K562 (cell line): ENCODE data around the gene MPIG6B. TPM values are rescaled to one million over a fixed set of nuclear protein-coding genes. Genes with fewer than 3 reads are reported as not detected.

Experiments used
- CTBP1 ChIP-seq: fragments of 450-650 bp; IDR thresholded peaks from 2 replicates; pipeline ENCODE4 v1.6.1; 2016; ENCODE audit warnings: borderline replicate concordance
- ELF1 ChIP-seq: fragments of 200-800 bp; sonication (Bioruptor generic); IDR thresholded peaks from 2 replicates; pipeline ENCODE4 v1.6.1; 2016; ENCODE audit warnings: missing genetic modification characterization, missing compliant biosample characterization
- FOXM1 ChIP-seq, 2 experiments: fragments of 450-650 bp in 1 of 2; sonication (generic) in 1 of 2; formaldehyde crosslinking in 1 of 2; IDR thresholded peaks; 2 replicates each; pipeline versions ENCODE4 v1.6.1 to v1.9.0; 2017 to 2022; ENCODE audit warnings: low read depth in 2 of 2, mild to moderate bottlenecking in 2 of 2, missing genetic modification reagents in 1 of 2, moderate library complexity in 1 of 2
- GATA2 ChIP-seq: sonication (generic); formaldehyde crosslinking; IDR thresholded peaks from 2 replicates; pipeline ENCODE4 v1.4.0; 2020; ENCODE audit warnings: mild to moderate bottlenecking, missing genetic modification reagents
- HDAC8 ChIP-seq: fragments of 450-650 bp; IDR thresholded peaks from 2 replicates; pipeline ENCODE4 v1.6.1; 2016; ENCODE audit warnings: mild to moderate bottlenecking, missing genetic modification characterization, moderate library complexity, missing compliant biosample characterization
- JUND ChIP-seq, 2 experiments: IDR thresholded peaks; 2 replicates in 1 of 2; 3 replicates in 1 of 2; pipeline ENCODE4 v1.6.1; 2011; ENCODE audit warnings: borderline replicate concordance in 2 of 2, low read depth in 2 of 2, low read length in 2 of 2, improper control_type of control experiment in 1 of 2, missing biosample characterization in 1 of 2, missing genetic modification characterization in 1 of 2, missing genetic modification reagents in 1 of 2
- MTA1 ChIP-seq: fragments of 450-650 bp; IDR thresholded peaks from 2 replicates; pipeline ENCODE4 v1.6.1; 2017; ENCODE audit warnings: borderline replicate concordance
- PCBP2 ChIP-seq: fragments of 200-400 bp; formaldehyde crosslinking; IDR thresholded peaks from 2 replicates; pipeline ENCODE4 v1.6.1; 2018; ENCODE audit warnings: low read length, low read depth, mild to moderate bottlenecking, moderate library complexity; ENCODE audit not compliant: poor library complexity, severe bottlenecking
- POLR2A ChIP-seq: fragments of 450-650 bp; conservative IDR thresholded peaks from 2 replicates; pipeline ENCODE4 v1.6.1; 2016
- SMARCA4 ChIP-seq: fragments of 450-650 bp; IDR thresholded peaks from 2 replicates; pipeline ENCODE4 v1.6.1; 2016
- SMARCC2 ChIP-seq: fragments of 450-650 bp; IDR thresholded peaks from 2 replicates; pipeline ENCODE4 v1.6.1; 2017; ENCODE audit warnings: antibody characterized with exemption, moderate library complexity, mild to moderate bottlenecking, low read depth
- STAT5B ChIP-seq: fragments of 250-450 bp; sonication (Bioruptor Pico); IDR thresholded peaks from 2 replicates; pipeline ENCODE4 v1.8.0; 2021; ENCODE audit warnings: mild to moderate bottlenecking, inconsistent platforms
- ZC3H11A ChIP-seq: IDR thresholded peaks from 2 replicates; pipeline ENCODE4 v1.6.1; 2012; ENCODE audit warnings: low read depth, low read length, improper control_type of control experiment
- ZNF830 ChIP-seq: fragments of 250-450 bp; sonication (Bioruptor Pico); IDR thresholded peaks from 2 replicates; pipeline ENCODE4 v1.5.0; 2021; ENCODE audit warnings: mild to moderate bottlenecking
- polyA plus RNA-seq, 8 experiments: library from polyadenylated mRNA; depleted of rRNA in 4 of 8; stranded (reverse) in 5 of 8; unstranded in 3 of 8; fragments of >200 nt; fragmentation: Nextera tagmentation in 2 of 8; fragmentation: Illumina TruSeq in 1 of 8; extraction: Ambion mirVana in 2 of 8; extraction: Trizol in 1 of 8; gene quantifications; 2 replicates each; pipeline versions ENCODE4 v1.2.1 to v1.2.3, GENCODE V29; 2011 to 2014; ENCODE audit warnings: inconsistent platforms in 1 of 8, missing spikeins in 1 of 8
- total RNA-seq, 7 experiments: library from RNA; depleted of rRNA in 6 of 7; stranded (reverse); fragments of >200 nt in 6 of 7; fragmentation: Illumina TruSeq in 2 of 7; extraction: Trizol in 2 of 7; gene quantifications; 2 replicates each; pipeline versions ENCODE4 v1.2.1 to v1.2.3, GENCODE V29; 2011 to 2021; ENCODE audit warnings: low replicate concordance in 1 of 7
- TF ChIP-seq, protein P1 (sequence below): fragments of 450-650 bp; IDR thresholded peaks from 2 replicates; pipeline ENCODE4 v1.6.1; 2018; ENCODE audit not compliant: partially characterized antibody
- TF ChIP-seq, protein P2 (sequence below): sonication (generic); formaldehyde crosslinking; IDR thresholded peaks from 2 replicates; pipeline ENCODE4 v1.8.0; 2022; ENCODE audit warnings: mild to moderate bottlenecking, missing genetic modification reagents
- TF ChIP-seq, protein P3 (sequence below): fragments of 450-650 bp; IDR thresholded peaks from 2 replicates; pipeline ENCODE4 v1.6.1; 2014; ENCODE audit warnings: low read depth, mild to moderate bottlenecking, moderate library complexity, borderline replicate concordance

Gene MPIG6B
- total and polyA plus RNA-seq, 9 of the 15 experiments (the other 6 are each of a cell fraction or from before 2014, with no cell fraction given), result 0.11 to 1.2 (median 0.28) TPM; not detected in 1

DNA sequence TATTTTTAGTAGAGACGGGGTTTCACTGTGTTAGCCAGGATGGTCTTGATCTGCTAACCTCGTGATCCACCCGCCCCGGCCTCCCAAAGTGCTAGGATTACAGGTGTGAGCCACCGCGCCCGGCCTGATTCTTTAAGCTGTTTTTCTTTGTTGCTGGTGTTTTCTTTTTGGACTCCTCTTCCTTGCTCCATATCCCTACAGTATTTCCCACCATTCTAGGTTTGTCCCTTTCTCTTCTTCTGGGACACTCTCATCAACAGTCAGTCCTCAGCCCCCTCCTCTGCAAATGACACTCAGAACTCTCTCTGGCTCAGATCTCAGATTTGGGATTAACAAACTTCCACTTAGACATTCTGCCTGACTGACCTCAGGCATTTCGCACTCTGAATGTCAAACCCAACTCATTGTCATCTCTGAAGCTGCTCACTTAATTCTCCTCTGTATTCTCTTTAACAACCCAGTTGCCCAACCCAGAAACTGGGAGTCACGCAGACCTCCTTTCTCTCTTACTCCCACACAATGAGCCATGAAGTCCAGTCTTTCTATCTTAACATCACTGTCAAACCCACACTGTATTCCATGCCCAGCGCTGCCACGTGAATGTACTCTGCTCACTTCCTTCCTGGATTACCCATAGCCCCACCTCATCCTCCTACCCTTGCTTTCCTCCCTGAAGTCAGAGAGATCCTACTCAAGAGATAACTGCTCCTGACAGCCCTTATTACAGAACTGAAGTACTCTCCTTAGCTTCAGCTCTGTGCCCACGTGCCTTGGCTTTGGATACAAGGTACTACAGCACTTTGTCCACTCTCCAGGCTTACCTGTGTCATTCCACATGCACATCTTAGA lies 2.6 kb downstream of the MPIG6B start (continued):
- TF ChIP-seq JUND (IDR thresholded peaks at IDR 0.05; ENCODE audit: borderline replicate concordance, low read depth, low read length) (peak; percentile 26; the same call in 1 of the 2 replicates), JUND (tag; IDR thresholded peaks at IDR 0.05; ENCODE audit: borderline replicate concordance, low read depth, low read length) (peak; percentile 45; the same call in 1 of the 3 replicates), POLR2A (peak; percentile 55; the same call in 1 of the 2 replicates), HDAC8 (tag) (0 out of 2 replicates have a peak, but pooled peaks have one; percentile 32), ZNF830 (CRISPR knock-in tag) (peak; percentile 72; the same call in 1 of the 2 replicates), MTA1 (peak; percentile 42; the same call in 1 of the 2 replicates), CTBP1 (peak; percentile 68), STAT5B (CRISPR knock-in tag) (no peak), FOXM1 (IDR thresholded peaks at IDR 0.05; ENCODE audit: low read depth) (no peak), FOXM1 (CRISPR knock-in tag; IDR thresholded peaks at IDR 0.05; ENCODE audit: low read depth) (0 out of 2 replicates have a peak, but pooled peaks have one; percentile 6), ZC3H11A (no peak), GATA2 (no peak; the same call in 1 of the 2 replicates), ELF1 (tag) (peak; percentile 66), PCBP2 (no peak), SMARCA4 (peak; percentile 78), SMARCC2 (peak; percentile 52; the same call in 1 of the 2 replicates)
- TF ChIP-seq, protein P1, sequence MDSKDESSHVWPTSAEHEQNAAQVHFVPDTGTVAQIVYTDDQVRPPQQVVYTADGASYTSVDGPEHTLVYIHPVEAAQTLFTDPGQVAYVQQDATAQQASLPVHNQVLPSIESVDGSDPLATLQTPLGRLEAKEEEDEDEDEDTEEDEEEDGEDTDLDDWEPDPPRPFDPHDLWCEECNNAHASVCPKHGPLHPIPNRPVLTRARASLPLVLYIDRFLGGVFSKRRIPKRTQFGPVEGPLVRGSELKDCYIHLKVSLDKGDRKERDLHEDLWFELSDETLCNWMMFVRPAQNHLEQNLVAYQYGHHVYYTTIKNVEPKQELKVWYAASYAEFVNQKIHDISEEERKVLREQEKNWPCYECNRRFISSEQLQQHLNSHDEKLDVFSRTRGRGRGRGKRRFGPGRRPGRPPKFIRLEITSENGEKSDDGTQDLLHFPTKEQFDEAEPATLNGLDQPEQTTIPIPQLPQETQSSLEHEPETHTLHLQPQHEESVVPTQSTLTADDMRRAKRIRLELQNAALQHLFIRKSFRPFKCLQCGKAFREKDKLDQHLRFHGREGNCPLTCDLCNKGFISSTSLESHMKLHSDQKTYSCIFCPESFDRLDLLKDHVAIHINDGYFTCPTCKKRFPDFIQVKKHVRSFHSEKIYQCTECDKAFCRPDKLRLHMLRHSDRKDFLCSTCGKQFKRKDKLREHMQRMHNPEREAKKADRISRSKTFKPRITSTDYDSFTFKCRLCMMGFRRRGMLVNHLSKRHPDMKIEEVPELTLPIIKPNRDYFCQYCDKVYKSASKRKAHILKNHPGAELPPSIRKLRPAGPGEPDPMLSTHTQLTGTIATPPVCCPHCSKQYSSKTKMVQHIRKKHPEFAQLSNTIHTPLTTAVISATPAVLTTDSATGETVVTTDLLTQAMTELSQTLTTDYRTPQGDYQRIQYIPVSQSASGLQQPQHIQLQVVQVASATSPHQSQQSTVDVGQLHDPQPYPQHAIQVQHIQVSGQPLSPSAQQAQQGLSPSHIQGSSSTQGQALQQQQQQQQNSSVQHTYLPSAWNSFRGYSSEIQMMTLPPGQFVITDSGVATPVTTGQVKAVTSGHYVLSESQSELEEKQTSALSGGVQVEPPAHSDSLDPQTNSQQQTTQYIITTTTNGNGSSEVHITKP, result peak; percentile 8
- TF ChIP-seq, protein P2, sequence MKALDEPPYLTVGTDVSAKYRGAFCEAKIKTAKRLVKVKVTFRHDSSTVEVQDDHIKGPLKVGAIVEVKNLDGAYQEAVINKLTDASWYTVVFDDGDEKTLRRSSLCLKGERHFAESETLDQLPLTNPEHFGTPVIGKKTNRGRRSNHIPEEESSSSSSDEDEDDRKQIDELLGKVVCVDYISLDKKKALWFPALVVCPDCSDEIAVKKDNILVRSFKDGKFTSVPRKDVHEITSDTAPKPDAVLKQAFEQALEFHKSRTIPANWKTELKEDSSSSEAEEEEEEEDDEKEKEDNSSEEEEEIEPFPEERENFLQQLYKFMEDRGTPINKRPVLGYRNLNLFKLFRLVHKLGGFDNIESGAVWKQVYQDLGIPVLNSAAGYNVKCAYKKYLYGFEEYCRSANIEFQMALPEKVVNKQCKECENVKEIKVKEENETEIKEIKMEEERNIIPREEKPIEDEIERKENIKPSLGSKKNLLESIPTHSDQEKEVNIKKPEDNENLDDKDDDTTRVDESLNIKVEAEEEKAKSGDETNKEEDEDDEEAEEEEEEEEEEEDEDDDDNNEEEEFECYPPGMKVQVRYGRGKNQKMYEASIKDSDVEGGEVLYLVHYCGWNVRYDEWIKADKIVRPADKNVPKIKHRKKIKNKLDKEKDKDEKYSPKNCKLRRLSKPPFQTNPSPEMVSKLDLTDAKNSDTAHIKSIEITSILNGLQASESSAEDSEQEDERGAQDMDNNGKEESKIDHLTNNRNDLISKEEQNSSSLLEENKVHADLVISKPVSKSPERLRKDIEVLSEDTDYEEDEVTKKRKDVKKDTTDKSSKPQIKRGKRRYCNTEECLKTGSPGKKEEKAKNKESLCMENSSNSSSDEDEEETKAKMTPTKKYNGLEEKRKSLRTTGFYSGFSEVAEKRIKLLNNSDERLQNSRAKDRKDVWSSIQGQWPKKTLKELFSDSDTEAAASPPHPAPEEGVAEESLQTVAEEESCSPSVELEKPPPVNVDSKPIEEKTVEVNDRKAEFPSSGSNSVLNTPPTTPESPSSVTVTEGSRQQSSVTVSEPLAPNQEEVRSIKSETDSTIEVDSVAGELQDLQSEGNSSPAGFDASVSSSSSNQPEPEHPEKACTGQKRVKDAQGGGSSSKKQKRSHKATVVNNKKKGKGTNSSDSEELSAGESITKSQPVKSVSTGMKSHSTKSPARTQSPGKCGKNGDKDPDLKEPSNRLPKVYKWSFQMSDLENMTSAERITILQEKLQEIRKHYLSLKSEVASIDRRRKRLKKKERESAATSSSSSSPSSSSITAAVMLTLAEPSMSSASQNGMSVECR (CRISPR knock-in tag), result no peak
- TF ChIP-seq, protein P3, sequence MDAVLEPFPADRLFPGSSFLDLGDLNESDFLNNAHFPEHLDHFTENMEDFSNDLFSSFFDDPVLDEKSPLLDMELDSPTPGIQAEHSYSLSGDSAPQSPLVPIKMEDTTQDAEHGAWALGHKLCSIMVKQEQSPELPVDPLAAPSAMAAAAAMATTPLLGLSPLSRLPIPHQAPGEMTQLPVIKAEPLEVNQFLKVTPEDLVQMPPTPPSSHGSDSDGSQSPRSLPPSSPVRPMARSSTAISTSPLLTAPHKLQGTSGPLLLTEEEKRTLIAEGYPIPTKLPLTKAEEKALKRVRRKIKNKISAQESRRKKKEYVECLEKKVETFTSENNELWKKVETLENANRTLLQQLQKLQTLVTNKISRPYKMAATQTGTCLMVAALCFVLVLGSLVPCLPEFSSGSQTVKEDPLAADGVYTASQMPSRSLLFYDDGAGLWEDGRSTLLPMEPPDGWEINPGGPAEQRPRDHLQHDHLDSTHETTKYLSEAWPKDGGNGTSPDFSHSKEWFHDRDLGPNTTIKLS, result peak; percentile 73; the same call in 1 of the 2 replicates
